Mammary epithelial cell (primary cell): Measurements from ENCODE around the gene STK32C.

Source experiments
- EZH2 ChIP-seq: IDR thresholded peaks from 2 replicates; pipeline ENCODE4 v1.6.1; 2012; ENCODE audit warnings: low read length, inconsistent platforms, borderline replicate concordance
- TF ChIP-seq, protein P1 (sequence below), 2 donors: IDR thresholded peaks in 1 of 2; conservative IDR thresholded peaks in 1 of 2; 2 replicates each; pipeline ENCODE4 v1.5.1; 2011 to 2012; ENCODE audit warnings: inconsistent platforms in 2 of 2, low read length in 2 of 2, mild to moderate bottlenecking in 2 of 2, control low read depth in 1 of 2, low read depth in 1 of 2; ENCODE audit not compliant: insufficient read depth in 1 of 2; ENCODE audit errors: extremely low read depth in 1 of 2

DNA sequence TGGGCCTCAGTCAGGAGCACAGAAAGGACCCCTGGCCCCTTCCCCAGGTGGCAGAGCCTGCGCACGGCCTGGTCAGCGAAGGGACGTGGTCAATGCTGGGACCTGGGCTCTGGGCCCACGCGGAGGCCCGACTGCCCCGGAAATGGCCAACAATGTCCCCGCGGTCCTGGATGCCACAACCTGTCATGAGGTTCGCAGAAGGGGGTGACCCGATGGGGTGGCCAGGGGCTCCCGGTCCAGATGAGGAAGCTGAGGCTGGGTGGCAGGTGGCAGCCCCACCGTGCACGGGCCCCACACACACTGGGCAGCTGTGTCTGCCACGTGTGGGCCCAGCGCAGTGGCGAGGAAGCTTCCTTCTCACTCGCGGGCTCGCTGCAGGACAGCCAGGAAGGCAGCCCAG, 71.6 kb downstream of the STK32C start:
- TF ChIP-seq, protein P1, sequence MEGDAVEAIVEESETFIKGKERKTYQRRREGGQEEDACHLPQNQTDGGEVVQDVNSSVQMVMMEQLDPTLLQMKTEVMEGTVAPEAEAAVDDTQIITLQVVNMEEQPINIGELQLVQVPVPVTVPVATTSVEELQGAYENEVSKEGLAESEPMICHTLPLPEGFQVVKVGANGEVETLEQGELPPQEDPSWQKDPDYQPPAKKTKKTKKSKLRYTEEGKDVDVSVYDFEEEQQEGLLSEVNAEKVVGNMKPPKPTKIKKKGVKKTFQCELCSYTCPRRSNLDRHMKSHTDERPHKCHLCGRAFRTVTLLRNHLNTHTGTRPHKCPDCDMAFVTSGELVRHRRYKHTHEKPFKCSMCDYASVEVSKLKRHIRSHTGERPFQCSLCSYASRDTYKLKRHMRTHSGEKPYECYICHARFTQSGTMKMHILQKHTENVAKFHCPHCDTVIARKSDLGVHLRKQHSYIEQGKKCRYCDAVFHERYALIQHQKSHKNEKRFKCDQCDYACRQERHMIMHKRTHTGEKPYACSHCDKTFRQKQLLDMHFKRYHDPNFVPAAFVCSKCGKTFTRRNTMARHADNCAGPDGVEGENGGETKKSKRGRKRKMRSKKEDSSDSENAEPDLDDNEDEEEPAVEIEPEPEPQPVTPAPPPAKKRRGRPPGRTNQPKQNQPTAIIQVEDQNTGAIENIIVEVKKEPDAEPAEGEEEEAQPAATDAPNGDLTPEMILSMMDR (conservative IDR thresholded peaks at IDR 0.05 in 1 of 2, IDR thresholded peaks at IDR 0.05 in 1 of 2; ENCODE audit: extremely low read depth in 1 of 2, insufficient read depth in 1 of 2, low read depth in 1 of 2, low read length in 2 of 2), result no peak
- TF ChIP-seq EZH2, result no peak
